PC-9 (cell line): Measurements from ENCODE around the gene PDE1C.

Source experiments
- EZH2 ChIP-seq: fragments of 200-600 bp; sonication (generic); IDR thresholded peaks from 2 replicates; pipeline ENCODE4 v1.8.0; 2017; ENCODE audit warnings: antibody characterized with exemption, low read depth
- TF ChIP-seq, protein P1 (sequence below): fragments of 200-600 bp; sonication (generic); conservative IDR thresholded peaks from 2 replicates; pipeline ENCODE4 v1.6.1; 2017; ENCODE audit warnings: mixed run types, antibody characterized with exemption, mild to moderate bottlenecking, moderate library complexity

DNA sequence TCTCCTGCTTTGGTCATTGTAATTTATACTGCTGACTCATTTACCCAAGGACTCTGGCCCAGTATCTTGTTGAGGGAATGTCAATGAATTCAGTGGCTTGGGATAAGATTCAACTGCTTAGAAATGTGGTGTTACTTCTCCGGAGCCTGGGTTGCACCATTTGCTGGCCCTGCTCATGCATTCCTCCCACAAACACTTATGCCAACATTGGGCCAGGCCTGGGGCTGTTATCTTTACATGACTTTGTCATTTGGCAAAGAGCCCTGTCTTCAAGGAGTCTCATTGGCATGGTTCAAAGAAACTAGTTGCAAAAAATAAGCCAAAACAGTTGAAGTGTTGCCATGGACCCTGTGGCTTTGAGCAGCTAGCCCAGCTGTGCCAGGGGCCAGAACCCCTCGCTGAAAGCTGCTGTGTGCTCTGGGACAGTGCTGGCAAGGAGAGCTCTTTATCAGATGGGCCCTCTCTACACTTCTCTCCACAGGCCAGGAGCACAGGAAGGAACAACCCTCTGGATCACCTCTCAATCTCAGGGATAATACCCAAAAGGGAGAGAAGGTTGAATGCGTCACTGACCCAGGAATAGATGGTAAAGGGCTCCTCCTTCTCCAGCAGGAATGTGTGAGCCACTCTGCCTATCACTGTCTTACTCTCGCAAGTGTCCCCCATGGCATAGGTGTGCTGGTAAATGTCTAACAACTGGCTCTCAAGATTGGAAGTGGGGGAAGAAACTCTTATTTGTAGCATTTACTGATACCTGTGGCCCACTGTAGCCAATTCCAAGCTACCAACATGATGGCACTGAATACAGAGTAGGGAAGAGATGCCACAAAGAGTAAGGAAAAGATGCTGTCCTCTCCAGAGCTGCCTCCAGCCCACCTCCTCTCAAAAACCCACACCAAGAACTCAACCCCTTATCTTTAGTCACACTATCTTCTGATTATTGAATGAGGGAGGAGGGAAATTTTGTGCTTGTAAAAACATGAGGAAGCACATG, 23.5 kb upstream of the PDE1C start:
- TF ChIP-seq, protein P1, sequence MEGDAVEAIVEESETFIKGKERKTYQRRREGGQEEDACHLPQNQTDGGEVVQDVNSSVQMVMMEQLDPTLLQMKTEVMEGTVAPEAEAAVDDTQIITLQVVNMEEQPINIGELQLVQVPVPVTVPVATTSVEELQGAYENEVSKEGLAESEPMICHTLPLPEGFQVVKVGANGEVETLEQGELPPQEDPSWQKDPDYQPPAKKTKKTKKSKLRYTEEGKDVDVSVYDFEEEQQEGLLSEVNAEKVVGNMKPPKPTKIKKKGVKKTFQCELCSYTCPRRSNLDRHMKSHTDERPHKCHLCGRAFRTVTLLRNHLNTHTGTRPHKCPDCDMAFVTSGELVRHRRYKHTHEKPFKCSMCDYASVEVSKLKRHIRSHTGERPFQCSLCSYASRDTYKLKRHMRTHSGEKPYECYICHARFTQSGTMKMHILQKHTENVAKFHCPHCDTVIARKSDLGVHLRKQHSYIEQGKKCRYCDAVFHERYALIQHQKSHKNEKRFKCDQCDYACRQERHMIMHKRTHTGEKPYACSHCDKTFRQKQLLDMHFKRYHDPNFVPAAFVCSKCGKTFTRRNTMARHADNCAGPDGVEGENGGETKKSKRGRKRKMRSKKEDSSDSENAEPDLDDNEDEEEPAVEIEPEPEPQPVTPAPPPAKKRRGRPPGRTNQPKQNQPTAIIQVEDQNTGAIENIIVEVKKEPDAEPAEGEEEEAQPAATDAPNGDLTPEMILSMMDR: no peak
- TF ChIP-seq EZH2: no peak
